HT1080 (cell line): ENCODE results near the gene UGP2. TPM values are rescaled to one million over a fixed set of nuclear protein-coding genes. Genes with fewer than 3 reads are reported as not detected.

Experiments used
- DNase-seq: peaks from one replicate; pipeline ENCODE4 v3.0.0-alpha.2; 2015; ENCODE audit warnings: low read depth
- total RNA-seq: library from RNA; depleted of rRNA; stranded (reverse); fragments of >200 nt; shearing (Covaris generic); gene quantifications from 2 replicates; pipeline ENCODE4 v1.2.3, GENCODE V29; 2014

Gene UGP2
- total RNA-seq, 1 experiment from 2014 or later, result 62.2 TPM

DNA sequence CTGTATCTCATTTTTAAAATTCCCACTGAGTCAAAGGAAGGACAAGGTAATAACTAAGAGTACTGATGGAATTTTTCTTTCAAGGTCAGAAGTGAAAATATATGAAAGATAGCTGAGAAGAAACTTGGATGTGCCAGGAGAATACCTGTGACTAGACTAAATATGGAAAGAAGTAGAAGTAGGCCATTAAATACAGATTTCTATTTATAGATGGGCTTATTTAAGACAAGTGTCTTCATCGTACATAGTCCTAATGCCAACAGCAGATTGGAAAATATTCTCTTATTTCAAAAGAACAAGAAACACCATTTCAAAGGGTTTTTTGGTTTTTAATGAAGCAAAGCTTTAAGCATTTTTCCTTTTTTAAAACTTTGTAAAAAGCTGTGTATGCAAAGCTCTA, 22.0 kb downstream of the UGP2 start:
- no peak for DNase-seq

- DNase-seq, result no peak
Measured at GRCh38 chr2:63865159-63865799, 23.6 kb downstream of the UGP2 start.

- DNase-seq, result no peak
Measured at GRCh38 chr2:63866009-63866709, 24.5 kb downstream of the UGP2 start.

GRCh38 chr2:63870679-63871078, 29.0 kb downstream of the UGP2 start:
- DNase-seq, result no peak

- no peak for DNase-seq
Measured at GRCh38 chr2:63871864-63872263, 30.2 kb downstream of the UGP2 start.

GRCh38 chr2:63872571-63873328, 31.1 kb downstream of the UGP2 start:
- DNase-seq, result no peak

GRCh38 chr2:63874204-63875130, 32.8 kb downstream of the UGP2 start:
- no peak for DNase-seq

DNA sequence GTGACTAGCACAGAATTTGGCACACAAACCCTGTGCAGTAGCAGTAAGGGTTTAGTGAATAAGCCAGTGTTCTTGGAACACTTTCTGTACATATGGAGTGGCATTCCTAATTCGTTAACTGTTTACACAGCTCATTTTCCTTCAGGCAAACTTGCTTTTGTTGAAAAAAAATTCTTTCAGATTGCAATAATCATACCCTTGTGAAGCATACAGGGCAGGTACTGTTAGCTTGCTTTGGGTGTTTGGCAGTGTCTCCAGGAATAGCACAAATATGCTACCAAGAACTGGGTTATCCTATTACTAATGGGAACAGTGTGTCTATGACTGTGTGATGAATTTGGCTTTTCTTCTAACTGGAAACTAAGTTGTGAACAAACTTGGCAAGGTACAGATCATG, 33.4 kb downstream of the UGP2 start:
- no peak for DNase-seq

DNA sequence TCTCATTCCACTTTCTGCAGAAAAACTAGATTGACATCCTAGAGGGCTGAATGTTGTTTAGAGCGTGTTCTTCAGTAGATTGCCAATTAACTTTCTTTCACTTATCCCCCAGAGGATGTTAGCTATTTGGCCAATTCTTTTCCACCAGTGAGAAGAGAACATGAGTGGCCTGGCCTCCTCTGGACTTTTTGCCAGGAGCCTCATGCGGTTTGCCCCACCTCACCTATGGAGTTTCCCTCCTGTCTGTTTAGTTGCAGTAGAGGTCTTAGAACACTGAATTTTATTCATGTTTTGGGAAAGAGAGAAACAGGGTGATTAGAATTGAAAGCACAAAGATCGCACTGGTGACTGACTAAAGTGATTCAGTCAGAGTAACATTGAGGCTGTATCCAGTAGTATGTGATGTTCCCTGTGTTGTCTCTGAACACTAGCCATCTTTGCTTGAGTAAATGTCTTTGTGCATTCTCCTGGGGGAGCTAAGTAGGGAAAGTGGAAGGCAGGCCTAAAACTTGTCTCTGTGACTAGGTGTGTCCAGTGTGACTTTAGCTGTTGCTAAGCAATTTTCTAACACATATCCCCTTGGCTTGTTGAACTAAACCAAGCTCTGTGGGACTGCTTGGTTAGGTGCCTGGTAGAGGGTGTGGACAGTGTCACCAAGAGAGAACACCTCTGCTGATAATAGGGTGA, 34.0 kb downstream of the UGP2 start:
- DNase-seq, result no peak

GRCh38 chr2:63876311-63876710, 34.6 kb downstream of the UGP2 start:
- DNase-seq, result no peak

DNA sequence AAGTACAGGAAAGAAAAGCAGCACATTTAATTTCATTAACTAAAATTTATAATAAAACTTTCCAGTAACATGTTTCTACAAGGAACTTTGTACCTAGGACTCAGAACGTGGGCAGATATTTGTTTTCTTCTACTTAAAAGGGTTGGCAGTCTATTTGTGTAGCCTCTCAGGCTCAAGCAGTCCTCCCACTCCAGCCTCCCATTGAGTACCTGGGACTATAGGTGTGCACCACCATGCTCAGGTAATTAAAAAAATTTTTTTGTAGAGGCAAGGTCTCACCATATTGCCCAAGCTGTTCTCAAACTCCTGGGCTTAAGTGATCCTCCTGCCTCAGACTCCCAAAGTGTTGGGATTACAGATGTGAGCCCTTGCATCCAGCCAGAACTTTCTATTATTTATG, 36.8 kb downstream of the UGP2 start:
- DNase-seq, result no peak

DNA sequence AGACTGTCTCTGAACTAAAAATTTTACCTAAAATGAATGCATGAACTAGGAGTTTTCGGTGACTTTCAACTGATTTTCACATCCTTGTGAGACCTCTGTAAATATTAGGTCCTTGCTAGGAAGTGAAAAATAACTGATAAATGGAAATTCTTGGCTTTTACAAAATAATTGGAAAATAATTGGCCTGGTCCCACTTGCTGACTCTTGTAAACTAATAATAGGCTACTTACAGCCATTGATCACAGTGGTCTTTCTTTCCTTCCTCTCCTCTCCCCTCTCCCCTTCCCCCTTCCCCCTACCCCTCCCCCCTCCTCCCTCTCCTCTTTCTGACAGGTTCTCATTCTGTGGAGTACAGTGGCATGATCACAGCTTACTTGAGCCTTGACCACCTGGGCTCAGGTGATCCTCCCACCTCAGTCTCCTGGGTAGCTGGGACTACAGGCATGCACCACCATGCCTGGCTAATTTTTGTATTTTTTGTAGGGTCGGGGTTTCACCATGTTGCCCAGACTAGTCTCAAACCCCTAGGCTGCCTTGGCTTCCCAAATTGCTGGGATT, 38.3 kb downstream of the UGP2 start:
- no peak for DNase-seq

- no peak for DNase-seq
Measured at GRCh38 chr2:63880625-63881024, 38.9 kb downstream of the UGP2 start.

DNA sequence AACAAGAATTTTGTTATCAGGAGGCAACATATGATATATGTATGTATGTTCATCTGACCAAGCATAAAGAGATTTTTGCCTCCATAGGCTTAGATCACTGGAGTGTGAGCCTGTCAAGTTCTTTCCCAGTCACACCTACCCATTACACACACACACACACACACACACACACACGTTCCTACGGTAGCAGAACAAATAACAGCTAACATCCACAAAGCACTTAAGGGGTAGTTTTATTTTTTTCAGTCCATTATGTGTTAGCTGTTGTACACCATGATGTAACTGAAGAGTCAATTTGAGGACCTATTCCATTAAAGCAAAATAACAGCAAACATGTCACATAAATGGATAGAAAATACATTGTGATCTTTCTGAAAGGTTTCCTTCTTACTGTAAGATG, 39.5 kb downstream of the UGP2 start:
- no peak for DNase-seq

- no peak for DNase-seq
Measured at GRCh38 chr2:63882395-63883105, 40.9 kb downstream of the UGP2 start.

DNA sequence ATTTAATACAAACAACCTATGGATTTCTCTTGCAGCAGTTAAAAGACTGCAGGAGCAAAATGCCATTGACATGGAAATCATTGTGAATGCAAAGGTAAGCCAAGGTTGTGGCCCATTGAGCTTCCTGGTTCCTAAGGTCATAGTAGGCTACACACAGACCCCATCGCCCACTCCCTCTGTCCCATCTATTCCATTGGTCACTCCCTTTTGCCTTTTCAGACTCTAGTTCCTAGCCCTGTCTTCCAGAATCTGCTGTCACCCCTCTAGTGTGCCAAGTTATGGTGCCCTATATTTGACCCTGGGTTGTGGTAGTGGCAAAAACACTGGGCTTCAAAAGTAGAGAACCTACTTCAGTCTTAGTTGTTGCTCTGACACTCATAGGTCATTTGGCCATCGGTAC, 44.7 kb downstream of the UGP2 start:
- no peak for DNase-seq

DNA sequence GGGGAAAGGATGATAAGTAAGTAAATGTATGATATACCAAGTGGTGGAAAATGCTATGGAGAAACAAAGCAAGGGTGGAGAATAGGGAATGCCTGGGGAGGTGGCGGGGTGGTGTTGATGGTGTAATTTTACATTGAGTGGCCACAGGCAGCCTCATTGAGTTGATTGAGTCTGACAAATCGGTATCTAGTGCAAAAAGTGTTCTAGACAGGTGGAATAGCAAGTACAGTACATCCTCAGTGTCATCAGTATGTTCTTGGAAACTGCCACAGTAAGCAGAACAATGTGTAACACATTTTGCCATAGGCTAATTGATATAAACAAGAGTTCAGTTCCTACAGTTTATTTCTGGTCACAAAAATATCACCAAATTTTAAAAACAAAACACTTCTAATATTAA, 46.4 kb downstream of the UGP2 start:
- no peak for DNase-seq

DNA sequence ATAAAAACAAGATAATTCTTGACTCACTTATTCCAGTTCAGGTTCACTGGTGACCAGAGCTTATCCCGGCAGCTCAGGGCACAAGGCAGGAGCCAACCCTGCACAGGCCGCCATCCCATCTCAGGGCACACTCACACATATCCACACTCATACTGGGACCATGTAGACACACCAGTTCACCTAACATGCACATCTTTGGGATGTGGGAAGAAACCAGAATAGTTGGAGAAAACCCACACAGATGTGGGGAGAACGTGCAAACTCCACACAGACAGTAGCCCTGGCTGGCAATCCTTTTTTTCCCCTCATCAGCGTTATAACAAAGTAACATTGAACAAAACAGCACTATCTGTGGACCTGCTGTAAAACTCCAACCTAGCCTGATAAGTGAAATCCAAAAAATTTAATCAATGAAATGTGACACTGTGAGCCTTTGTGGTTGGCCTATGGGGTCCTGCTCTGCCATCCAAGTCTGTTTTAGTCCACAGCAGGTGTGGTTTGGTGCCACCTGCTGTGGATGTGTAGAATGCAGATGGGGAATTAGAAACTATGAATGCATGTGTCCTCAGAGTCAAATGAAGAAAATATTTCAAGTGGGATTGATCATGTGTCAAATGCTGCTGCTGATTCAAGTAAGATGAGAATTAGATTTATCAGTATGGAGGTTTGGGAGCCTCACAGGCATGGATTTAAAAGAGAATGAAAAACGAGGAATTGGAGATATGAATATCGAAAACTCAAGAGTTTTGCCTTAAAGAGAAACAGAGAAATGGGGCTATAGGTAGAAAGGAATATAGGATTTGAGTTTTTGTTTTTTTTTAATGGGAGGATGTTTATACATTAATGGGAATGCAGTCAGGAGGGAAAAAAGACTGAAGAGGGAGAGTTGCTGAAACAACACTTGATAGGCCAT, 47.0 kb downstream of the UGP2 start:
- DNase-seq, result peak; percentile 47

DNA sequence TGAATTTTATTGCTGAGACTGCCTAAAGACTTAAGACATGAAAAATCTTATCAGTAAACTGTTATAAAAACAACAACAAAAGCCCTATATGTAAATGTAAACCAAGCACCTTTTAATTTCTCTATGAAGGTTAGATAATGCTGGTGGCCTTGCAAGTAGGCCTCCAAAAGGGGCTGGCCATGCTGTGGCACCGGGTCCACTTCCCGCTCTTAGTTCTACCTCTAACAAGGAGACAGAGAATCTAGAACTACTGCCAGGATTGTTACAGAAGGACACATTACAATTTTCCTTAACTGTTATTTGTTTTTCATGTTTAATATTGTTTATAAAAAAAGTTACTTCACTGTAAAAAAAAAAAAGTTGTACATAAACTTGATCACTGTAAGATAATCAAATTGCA, 49.0 kb downstream of the UGP2 start:
- DNase-seq, result no peak
